Measurements from ENCODE around the gene RBX1.
"Not testable (repeated sequence)": the region's sequence is repeated elsewhere in the genome, so short reads cannot be mapped to it uniquely, and the experiment has no call there.

RBX1 gene

DNA sequence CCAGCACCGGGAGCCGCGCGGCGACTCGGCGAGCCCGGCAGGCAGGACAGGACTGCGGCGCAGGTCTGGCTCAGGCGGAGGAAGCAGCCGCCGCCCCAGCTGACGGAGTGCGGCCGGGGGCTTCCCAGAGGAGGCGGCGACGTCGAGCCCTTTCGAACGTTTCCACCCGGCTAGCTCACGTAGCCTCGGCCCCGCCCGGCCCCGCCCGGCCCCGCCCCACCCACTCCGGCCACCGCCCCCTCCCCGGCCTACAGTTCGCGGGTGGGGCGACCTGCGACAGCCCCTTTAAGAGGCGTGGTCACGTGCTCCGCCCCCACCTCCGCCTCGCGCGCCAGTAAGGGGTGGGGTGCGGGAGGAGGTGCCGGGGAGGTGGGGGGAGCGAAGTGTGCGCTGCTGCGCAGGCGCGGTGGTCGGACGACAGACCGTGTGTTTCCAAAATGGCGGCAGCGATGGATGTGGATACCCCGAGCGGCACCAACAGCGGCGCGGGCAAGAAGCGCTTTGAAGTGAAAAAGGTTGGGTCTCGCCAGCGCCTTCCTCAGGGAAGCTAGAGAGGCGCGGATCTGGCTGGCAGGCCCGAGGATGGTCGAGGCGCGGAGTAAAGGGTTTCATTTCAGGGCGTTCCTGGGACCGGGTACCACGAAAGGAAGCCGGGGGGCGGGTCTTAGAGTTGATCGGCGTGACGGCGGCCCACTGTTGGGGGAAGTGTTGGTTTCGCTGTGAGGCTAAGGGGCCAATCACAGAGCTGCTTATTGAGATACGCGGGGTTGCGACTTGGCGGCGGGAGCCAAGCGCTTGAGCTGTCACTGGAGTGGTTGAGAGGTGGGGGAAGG is at the start of gene RBX1:
Gene RBX1 (plus strand): TSS at position 417 of the 833 bp plus-strand sequence. CDS start 21 bp downstream, at position 438.
- H3K4me3 ChIP-seq (ENCODE audit: low read length) = peak within 1 kb of the TSS; percentile 94
- TF ChIP-seq ZNF274 (IDR thresholded peaks at IDR 0.05; ENCODE audit: low read depth, low read length) = no peak

DNA sequence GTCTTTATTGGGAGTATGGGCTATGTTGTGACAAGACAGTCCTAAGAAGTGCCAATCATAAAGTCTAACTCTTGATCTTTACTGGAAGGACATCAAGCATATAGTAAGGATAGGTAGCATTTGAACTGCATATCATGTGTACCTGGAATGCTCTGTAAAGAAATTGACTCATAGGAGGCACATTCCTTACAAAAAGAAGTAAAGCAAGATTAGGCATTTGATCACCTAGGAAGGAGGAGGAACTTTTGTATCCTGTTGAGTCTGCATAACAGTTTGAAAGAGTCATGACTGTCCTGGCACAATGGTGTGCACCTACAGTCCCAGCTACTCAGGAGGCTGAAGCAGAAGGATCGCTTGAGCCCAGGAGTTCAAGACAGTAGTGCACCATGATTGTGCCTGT is 47.1 kb upstream of the RBX1 start:
- no peak overlapping the region for H3K4me3 ChIP-seq (ENCODE audit: low read length)
- no peak for TF ChIP-seq ZNF274 (IDR thresholded peaks at IDR 0.05; ENCODE audit: low read depth, low read length)

DNA sequence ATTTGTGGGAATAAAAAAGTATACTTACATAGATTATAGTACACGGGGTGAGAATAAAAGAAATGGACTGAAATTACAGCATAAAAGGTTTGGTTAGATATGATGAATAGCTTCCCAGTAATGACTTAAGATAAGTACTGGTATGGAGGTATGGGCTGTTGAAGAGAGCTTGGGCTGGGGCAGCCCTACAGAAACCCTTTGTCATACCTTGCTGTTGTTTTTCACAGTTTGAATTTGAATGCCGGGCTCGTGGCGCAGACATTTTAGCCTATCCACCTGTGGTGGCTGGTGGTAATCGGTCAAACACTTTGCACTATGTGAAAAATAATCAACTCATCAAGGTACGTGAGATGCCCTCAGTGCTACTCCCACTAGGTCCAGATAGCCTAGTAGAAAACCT is 42.3 kb upstream of the RBX1 start:
- TF ChIP-seq ZNF274 (IDR thresholded peaks at IDR 0.05; ENCODE audit: low read depth, low read length) = no peak
- no peak overlapping the region for H3K4me3 ChIP-seq (ENCODE audit: low read length)

DNA sequence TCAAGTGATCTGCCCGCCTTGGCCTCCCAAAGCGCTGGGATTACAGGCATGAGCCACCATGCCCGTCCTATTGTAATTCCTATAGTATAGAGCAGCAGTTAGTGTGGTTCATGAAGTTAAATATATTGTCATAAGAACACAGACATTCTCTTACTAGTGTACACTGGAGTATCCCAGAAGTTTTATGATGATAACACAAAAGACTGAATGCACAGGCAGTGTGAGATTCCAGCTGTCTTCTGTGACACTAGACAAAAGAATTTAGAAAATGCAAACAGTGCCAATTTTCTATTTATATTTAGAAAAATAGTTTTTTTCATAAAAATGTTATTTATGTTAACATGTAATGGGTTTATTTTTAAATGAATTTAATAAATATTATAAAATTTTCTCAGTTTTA is 39.4 kb upstream of the RBX1 start:
- TF ChIP-seq ZNF274 (IDR thresholded peaks at IDR 0.05; ENCODE audit: low read depth, low read length) = no peak

DNA sequence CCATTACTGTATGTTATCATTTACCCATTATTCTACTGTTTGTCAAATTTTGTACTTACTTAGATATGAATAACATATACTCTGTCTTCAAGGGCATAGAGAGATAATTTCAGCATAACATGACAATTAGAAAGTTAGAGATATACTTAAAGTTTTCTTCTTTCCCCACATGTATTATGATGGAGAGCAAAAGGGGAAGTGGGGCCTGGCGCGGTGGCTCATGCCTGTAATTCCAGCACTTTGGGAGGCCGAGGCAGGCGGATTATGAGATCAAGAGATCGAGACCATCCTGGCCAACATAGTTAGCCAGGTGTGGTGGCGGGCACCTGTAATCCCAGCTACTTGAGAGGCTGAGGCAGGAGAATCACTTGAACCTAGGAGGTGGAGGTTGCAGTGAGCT is 38.2 kb upstream of the RBX1 start:
- H3K4me3 ChIP-seq (ENCODE audit: low read length) = not testable (repeated sequence)

More for the DNA sequence above, 39.4 kb upstream of the RBX1 start:
- no peak overlapping the region for H3K4me3 ChIP-seq (ENCODE audit: low read length)

DNA sequence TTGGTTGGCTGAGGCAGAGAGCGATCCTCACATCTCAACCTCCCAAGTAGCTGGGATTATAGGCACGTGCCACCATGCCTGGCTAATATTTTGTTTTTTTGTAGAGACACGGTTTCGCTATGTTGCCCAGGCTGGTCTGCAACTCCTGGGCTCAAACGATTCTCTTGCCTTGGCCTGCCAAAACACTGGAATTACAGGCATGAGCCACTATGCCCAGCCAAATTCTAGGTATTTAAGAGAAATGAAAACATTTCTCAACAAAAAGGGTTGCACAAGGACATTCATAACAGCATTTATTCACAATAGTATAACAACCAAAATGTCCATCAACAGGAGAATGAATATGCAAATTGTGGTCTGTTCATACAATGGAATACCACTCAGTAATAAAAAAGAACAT is 31.7 kb upstream of the RBX1 start:
- TF ChIP-seq ZNF274 (IDR thresholded peaks at IDR 0.05; ENCODE audit: low read depth, low read length) = no peak

DNA sequence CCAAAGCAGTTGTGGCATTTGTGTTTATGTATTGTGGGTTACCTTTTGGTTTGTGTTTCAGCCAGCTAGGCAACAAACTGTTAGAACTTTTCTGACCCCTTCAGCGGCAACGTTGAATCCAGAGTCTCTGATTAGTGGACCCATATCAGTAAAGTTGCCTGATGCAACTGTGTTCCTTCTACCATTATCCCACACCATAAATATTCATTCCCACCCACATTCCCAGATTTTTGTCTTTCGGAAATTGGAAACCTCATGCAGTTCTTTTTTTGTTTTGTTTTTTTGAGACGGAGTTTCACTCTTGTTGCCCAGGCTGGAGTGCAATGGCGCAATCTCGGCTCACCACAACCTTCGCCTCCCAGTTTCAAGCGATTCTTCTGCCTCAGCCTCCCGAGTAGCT is 30.7 kb upstream of the RBX1 start:
- H3K4me3 ChIP-seq (ENCODE audit: low read length) = no peak overlapping the region
- TF ChIP-seq ZNF274 (IDR thresholded peaks at IDR 0.05; ENCODE audit: low read depth, low read length) = no peak

More for the DNA sequence above, 31.7 kb upstream of the RBX1 start:
- no peak overlapping the region for H3K4me3 ChIP-seq (ENCODE audit: low read length)

DNA sequence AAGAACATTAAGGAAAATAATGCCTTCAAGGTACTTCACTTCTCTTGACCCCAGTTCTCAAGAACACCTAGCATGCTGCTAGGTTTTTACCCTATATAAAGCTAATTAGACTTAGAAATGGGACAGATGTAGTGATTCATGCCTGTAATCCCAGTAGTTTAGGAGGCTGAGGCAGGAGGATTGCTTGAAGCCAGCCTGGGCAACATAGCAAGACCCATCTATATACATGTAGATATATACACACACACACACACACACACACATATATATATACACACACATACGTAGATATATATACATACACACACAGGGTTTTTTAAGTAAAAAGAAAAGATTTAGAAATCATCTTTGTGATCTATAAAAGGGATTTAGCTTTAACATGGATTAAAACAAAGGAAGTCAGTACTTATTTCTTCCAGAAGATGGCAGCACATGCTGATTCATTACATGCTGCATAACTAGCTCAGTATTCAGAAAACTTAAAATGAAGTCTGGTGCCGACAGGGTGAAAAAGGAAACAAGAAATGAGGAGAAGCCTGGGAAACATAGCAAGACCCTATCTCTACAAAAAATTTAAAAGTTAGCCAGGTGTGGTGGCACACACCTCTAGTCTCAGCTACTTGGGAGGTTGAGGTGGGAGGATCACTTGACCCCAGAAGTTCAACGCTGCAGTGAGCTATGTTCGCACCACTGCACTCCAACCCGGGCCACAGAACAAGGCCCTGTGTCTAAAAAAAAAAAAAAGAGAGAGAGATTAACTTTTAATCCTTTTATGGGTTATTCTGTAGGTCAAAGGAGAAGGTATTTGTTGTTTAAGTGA is 28.5 kb upstream of the RBX1 start:
- TF ChIP-seq ZNF274 (IDR thresholded peaks at IDR 0.05; ENCODE audit: low read depth, low read length) = no peak
- H3K4me3 ChIP-seq (ENCODE audit: low read length) = no peak overlapping the region

DNA sequence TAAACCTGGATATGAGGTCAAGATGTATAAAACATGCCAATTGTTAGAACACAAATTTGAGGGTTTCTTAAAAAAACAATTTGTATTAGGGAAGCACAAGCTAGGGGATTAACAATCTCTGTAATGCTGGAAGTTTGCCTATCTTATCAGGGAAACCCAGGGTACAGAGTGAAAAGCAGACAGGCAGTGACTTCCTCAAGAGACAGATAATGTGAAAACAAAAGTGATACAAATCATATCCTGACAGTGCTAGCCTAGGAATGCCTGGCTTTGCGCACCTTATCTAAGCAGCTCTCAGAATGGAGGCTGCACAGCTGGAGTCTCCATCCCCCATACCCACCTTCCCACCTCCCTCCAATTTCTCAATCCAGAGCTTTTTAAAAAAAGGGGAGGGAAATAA is 22.5 kb upstream of the RBX1 start:
- no peak for TF ChIP-seq ZNF274 (IDR thresholded peaks at IDR 0.05; ENCODE audit: low read depth, low read length)
- no peak overlapping the region for H3K4me3 ChIP-seq (ENCODE audit: low read length)

DNA sequence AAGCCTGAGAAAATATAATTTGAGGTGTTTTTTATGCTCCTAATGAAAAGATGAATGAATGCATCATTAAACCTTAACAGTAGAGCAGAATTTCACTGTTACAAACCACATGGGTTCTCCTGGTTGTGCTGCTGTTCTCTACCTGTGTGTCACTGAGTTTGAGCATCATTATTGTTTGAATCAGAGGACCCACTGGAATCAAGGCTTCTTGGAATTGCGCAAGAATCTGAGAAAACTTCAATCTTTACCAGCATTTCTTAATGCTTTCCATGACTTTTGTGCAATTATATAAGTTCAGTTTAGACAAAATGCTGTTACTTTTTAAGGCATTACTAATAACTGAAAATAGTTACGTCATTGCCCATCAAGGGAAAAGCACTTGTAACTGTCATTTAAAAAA is 18.8 kb upstream of the RBX1 start:
- no peak overlapping the region for H3K4me3 ChIP-seq (ENCODE audit: low read length)
- no peak for TF ChIP-seq ZNF274 (IDR thresholded peaks at IDR 0.05; ENCODE audit: low read depth, low read length)

DNA sequence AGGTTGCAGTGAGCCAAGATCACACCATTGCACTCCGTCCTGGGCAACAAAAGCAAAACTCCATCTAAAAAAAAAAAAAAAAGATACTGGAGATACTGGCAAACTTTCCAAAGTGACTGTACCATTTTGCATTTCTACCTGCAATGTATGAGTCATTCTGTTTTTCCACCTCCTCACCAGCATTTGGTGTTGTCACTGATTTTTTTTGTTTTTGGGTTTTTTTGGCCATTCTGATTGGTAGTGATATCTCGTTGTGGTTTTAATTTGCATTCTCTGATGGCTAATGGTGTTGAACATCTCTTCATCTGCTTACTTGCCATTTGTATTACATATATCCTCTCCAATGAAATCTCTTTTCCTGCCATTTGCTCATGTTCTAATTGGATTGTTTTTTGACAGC is 12.0 kb upstream of the RBX1 start:
- no peak overlapping the region for H3K4me3 ChIP-seq (ENCODE audit: low read length)
- TF ChIP-seq ZNF274 (IDR thresholded peaks at IDR 0.05; ENCODE audit: low read depth, low read length) = no peak

DNA sequence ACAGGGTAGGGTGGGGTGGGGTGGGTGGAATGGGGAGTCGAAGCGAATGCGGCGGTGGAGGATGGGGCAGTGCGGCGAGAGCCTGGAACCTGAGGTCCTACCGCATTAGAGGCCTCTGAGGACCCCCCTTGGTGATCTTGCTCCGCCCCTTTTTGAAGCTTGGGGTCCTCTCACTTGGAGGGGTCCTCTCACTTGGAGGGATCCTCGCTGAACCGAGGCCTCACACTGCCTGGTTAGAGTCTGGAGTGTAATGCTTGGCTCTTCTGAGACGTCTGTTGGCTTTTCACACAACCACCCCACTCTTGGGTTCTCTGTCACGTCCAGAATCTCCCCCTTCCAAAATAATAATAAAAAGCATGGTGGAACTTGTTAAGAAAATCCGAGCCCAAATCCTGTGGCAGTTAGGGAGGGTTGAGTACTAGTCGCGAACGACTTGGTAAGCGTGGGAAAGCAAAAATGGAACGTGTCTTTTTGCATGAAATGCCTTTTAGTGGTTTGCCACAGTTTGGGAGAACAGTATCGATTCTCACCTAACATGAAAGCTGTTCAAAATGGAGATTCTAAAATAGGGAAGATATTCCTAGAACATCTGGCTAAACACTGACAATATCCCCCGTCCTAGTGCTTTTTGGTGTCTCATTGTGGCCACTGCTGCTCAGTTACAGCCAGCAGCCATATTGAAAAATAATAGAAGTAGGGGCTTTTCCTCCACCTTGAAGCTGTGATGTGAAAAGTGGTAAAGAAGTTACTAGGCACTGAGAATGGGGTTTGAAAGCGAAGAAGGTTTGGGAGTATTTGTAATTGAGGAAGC is 822 bp downstream of the RBX1 start:
- TF ChIP-seq ZNF274 (IDR thresholded peaks at IDR 0.05; ENCODE audit: low read depth, low read length) = no peak
- peak overlapping the region; percentile 94 for H3K4me3 ChIP-seq (ENCODE audit: low read length)

DNA sequence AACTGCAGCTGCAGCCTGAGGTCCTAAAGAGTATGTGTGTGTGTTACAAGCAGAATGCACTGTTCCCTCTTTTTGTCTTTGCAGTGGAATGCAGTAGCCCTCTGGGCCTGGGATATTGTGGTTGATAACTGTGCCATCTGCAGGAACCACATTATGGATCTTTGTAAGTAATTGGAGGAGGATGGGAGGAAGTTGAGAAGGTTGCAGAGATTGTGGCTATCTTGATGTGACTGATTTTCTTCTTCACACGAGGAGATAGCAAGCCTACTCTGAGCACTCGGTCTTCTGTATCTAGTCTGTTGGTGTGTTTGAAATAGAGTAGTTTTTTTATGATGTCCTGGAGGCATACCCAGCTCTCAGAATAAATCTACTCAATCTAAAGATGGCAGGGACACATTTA is 2.3 kb downstream of the RBX1 start:
- no peak for TF ChIP-seq ZNF274 (IDR thresholded peaks at IDR 0.05; ENCODE audit: low read depth, low read length)
- no peak overlapping the region for H3K4me3 ChIP-seq (ENCODE audit: low read length)

DNA sequence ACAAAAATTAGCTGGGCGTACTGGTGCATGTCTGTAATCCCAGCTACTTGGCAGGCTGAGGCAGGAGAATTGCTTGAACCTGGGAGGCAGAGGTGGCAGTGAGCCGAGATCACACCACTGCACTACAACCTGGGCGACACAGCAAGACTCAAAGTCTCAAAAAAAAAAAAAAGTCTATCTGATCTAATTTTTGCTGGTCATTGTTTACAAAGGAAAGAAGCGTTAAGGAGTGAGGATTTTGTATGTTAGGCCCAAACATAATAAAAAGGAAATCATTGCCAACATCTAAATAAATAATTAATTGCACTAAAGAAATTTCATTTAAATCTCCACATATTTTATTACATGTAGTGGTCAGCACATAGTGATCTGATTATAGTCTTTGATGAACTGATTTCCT is 2.9 kb downstream of the RBX1 start:
- H3K4me3 ChIP-seq (ENCODE audit: low read length) = no peak overlapping the region
- TF ChIP-seq ZNF274 (IDR thresholded peaks at IDR 0.05; ENCODE audit: low read depth, low read length) = no peak
